Activated CD4-positive, alpha-beta T cell treated with anti-CD3 and anti-CD28 coated beads, Interleukin-2, amount 50 U/mL, for 1 hour (primary cell): ENCODE results near the gene MKS1.
A peak's percentile ranks its signal among the peaks of the same experiment; 100 is the strongest.

Experiments
- DNase-seq: peaks from one replicate; pipeline ENCODE4 v3.0.0-alpha.2; 2020

MKS1 gene

DNA sequence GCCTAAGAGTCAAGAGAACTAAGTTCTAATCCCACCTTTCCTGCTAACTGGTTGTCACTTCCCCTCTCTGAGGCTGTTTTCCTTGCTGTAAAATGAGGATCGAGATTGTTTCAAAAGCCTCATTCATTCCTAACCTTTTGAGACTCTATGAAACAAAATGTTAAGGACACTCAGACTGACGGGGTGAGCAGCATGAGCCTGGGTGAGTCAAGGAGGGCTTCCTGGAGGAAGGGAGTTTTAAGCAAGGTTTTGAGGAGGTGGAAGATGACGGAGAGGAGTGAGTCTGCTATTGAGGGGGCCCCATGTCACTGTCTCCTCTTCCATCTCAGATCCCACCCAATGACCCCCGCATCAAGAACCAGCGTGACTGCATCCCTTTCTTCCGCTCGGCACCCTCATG, 22.4 kb downstream of the MKS1 start:
- DNase-seq = no peak

DNA sequence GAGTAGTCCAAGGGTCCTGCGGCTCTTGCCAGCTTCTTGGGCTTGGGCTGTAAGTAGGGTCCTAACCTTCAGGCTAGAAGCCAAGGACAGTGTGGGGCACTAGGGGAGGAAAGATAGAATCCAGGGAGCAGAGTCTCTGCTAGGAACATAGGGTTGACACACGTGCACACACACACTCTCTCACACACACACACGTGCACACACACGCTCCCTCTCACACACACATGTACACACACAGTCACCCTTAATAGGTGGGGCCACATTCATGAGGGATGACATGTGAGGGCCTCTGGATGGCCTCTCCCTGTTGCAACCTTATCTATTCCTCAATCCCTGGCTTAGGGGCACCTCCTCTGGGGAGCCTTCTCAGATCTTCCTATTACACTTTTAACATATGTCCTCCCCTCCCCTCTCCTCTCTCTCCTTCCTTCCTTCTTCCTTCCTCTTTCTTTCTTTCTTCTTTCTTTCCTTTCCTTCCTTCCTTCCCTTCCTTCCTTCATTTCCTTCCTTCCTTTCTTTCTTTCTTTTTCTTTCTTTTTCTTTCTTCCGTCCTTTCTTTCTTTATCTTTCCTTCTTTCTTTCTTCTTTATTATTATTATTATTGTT, 23.4 kb downstream of the MKS1 start:
- DNase-seq = no peak

DNA sequence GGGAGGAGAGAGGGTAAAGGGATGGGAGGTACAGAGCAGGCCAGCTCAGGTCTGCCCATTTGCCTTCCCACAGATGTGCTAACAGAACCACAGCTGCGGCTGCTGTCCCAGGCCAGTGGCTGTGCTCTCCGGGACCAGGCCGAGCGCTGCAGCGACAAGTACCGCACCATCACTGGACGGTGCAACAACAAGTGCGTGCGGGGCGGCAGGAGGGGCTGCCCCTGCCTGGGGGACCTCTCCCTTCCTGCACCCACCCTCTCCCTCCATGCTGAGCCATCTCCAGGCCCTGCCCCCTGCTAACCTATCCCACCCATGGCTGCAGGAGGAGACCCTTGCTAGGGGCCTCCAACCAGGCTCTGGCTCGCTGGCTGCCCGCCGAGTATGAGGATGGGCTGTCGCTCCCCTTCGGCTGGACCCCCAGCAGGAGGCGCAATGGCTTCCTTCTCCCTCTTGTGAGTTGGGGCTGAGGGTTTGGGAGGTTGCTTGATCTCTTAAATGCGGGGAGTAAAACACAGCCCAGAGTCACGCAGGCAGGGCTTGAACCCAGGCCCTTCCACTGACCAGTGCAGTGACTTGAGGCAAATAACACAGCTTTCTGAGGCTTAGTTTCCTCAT, 25.3 kb downstream of the MKS1 start:
- DNase-seq = no peak

DNA sequence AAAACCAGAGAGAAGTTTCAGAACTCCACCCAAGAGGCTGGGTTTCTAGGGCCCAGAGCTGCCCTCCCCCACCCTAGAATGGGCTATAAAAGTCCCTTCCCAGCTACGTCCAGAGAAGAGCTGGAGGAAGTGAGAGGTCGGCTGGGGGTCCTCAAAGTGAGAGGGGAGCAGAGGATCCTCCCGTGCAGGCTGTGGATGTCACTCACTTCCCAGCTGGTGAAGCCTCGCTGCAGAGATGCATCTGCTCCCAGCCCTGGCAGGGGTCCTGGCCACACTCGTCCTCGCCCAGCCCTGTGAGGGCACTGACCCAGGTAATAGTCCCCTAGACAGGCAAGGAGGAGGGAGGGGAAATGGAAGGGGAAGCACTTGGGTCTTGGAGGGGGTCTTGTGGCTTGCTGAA, 26.4 kb downstream of the MKS1 start, which contains the start of gene EPX:
EPX (plus strand) TSS at position 115 of the 400 bp plus-strand sequence; CDS start at position 236, 121 bp downstream.
- DNase-seq = no peak

DNA sequence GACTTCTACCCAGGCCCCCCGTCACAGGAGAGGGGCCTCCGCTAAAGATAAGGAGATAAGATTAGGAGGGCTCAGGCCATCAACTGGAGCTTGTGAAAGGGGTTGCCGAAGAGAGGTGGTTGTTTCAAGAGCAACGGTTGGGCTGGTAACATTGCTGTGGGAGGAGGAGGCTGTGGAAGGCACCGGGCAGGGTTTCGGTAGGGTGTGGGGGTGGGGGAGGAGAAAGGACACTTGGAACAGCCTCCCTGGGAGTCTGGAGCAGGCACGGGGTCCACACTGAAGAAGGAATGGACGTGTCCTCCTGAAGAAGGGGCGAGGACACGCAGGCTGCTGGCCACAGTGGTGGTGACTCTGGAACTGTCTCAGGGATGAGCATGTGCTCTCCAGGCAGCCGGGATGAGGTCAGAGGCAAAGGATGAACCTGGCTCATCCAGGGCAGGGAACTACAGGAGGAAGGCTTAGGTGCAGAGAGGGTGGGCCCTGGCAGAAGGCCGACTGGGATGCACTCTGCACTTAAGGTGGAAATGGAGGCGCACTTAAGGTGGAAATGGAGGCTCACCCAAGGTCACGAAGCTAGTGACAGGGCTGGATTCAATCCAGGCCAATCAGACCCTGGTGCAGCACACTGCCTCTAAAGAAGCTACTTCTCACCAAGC, 27.7 kb downstream of the MKS1 start:
- DNase-seq = no peak

DNA sequence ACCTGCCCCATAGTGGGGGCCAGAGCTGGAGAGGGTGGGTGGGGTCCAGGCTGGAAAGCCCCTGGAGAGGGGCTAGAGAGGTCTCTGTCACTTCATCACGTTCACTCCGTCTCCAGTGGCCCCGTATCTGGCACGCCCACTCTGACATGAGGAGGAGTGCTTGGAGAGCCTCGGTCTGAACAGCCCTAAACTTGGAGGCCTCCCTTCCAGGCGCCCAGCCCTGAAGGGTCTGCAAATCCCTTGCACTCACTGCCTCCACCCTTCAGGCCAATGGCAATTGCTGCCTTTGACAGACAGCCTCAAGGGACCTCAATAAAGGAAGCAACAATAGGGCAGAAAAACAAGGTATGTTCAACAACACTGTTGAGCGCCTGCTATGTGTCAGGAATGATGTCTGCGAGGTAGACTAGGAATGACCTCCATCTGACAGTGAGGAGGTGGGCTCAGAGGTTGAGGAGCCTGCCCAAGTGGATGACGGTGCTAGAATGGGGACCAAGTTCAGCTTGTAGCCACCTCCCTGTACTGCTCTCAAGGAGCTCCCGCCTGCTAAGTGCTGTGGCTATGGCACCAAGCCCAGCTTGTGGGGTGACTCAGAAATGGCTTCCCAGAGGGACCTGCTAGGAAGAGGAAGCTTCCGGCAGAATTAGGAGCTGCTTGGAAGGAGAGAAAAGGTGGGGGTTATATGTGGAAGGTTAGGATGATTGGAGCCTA, 29.5 kb downstream of the MKS1 start:
- no peak for DNase-seq

DNA sequence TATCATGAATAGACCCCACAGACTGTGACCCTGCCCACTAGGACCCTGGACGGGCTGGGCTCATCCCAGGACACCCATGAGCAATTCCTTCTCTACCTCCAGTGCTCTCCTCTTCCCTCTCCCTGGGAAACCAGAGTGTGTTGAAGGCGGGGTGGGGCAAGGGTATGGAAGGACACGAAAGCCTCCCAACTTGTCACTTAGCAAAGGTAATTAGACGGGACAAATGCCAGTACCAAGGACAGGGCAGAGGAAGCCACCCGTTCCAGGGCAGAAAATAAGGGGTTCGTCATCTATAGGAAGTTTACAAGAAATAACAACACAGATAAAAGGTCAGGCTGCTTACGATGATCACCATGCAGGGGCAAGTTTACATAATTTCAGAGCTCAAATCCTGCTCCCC, 31.4 kb downstream of the MKS1 start:
- no peak for DNase-seq

DNA sequence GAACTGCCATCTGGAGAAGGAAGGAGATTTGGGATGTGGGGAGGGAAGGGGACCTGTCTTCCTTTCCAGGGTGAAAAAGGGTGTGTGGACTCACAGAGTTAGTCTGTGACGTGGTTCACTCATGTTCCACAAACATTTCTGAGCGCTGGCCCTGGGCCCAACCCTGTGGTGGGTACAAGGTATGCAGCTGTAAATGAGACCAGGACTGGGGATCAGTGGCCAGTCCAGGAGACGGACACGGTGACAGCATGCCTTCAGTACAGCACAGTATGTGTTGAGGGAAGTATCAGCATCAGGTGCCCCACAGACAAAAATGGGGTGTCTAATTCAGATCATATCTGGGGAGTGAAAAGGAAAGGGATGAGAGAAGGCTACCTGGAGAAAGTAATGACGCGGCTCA, 32.0 kb downstream of the MKS1 start:
- DNase-seq = no peak

DNA sequence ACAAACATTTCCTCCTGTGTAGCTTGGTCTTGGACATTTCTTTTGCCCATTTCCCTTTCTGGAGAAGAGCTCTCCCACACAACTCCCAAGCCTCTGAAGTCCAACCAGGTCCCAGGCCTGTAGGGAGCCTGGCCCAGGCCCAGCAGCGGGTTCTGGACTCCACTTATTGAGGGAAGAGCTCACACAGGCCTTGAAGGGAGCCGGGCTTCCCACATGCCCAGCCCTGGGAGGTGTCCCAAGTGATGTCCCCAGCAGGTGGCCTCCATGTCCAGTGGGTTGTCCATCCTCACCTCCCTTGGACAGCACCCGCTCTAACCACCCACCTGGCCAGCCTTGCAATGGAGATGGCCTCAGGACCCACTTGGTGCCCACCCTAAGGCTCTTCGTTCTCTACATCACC, 32.5 kb downstream of the MKS1 start:
- DNase-seq = no peak

DNA sequence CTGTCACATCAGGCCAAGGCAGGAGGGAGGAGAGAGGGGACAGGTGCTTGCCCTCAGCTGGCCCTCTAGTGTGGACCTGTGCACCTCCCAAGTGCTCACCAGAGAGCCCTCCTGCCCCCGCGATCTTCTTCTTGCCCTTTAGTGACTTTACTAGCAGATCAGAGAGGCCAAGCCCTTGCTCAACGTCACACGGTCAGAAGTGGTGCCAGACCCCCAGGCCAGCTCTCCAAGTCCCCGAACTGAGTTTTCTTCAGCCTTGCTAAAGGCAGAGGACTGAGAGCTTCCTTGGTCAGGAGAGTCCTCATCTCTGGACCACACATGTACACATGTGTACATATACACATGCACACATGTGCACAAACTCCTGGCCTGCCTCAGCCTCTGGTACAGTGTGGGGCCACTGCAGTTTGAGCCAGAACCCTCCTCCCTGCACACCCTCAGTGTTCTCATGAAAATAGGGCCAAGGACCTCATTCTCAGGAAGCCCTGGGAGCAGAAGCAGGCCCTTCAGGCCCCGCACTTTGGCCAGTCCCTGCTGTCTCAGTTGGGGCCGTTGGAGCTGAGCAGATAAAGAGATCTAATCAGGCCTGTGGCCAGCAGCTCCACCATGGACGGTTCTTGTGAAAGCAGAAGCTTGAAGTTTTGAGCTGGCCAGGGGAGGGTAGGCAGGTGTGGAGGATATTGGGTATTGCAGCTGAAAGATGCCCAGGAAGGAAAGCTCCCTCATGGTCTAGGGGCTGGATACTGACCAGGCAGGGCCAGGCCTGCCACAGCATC, 33.9 kb downstream of the MKS1 start:
- DNase-seq = no peak

DNA sequence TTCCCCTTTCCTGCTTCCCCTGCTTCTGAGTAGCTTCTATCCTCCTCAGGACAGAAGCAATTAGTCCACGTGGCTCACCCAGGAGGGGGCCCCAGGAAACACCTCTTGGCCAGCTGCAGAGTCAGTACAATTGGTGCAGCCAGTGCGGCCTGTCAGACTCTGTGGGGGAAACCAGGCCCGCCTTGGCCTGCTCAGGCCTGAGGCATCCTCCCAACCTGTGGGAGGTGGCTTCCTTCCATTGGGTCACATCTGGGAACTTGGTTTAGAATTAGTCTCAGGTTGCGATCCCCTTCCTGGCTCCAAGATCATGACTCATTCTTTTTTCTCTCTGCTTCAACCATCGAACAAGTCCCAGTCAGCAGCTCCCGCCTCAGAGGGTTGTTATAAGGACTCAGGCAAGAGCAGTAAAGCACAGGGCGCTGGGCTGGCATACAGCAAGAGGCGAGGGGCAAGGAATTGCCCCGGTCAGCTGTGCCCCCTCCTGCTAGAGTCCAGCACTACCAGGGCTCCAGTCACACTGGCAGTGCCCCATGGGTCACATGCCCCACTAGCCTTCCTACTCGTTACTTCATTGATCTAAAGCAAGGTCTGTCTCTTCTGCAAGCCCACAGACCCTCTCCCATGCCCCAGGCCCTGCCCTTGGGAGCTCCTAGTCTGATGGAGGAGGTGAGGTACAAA, 34.6 kb downstream of the MKS1 start:
- DNase-seq = no peak

DNA sequence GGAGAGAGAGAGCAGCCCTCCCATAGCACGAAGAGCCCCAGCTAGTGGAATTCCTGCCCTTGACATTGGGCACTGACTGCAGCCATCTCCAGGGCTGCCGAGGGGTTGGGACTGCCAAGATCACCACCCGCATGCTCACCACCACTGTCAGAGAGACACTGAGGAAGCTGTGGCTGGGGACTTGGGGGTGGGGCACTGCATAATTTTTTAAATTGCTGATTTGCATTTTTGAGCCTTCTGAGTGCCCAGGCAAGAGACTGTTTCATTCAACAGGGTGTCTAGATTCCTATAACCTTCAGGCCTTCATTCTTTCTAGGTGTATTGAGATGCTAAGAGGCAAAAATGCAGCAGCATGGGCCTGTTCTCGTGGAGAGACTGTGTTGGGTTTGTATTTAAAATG, 35.5 kb downstream of the MKS1 start:
- DNase-seq = no peak

DNA sequence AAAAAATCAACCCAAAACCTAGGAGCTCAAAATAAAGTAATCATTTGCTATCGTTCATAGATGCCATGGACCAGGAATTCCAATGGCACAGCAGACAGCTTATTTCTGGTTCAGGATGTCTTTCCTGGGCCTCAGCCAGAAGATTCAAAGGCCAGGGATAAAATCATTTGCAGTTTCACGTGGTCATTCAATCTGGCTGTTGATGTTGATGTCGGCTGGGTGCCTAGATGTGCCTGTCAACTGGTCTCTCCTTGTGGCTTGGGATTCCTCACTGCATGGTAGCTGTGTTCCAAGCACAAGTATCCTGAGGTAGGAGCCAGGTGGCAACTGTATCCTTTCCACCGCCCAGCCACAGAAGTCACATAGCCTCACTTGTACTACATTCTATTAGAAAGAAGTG, 37.3 kb downstream of the MKS1 start:
- DNase-seq = no peak

DNA sequence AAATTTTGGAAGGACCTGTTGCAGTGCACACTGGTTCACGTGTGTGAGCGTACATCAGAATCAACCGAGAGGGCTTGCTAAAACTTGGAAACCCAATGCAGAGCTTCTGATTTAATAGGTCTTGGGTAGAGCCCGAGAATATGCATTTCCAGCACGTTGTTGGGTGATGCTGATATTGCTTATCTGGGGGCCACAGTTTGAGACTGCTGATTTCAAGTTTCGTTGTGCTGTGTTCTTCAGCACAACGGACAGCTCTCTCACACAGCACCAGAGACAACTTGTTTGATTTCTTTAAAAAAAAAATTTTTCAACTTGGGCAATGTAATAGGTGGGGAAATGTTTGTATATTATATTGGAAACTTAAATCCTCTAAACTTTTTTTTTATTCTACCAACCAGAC, 42.9 kb downstream of the MKS1 start:
- DNase-seq = no peak

DNA sequence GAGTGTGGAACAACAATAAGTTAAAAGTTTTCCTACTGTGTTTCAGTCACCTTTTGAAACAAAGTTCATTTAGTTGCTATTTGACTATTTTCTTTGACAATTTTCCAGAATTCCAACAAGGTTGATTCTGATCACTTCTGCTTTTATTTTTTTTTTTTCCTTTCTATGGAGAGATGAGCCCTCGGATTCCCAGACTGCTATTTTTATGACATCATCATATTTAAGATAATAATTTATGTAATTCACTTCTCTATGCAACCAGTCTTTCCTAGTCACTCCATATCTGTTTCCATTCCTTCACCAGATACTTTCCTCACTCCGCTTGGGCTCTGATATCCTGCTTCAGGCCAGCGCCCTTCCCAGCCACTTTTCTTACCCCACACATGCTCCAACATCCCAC, 44.2 kb downstream of the MKS1 start:
- no peak for DNase-seq

DNA sequence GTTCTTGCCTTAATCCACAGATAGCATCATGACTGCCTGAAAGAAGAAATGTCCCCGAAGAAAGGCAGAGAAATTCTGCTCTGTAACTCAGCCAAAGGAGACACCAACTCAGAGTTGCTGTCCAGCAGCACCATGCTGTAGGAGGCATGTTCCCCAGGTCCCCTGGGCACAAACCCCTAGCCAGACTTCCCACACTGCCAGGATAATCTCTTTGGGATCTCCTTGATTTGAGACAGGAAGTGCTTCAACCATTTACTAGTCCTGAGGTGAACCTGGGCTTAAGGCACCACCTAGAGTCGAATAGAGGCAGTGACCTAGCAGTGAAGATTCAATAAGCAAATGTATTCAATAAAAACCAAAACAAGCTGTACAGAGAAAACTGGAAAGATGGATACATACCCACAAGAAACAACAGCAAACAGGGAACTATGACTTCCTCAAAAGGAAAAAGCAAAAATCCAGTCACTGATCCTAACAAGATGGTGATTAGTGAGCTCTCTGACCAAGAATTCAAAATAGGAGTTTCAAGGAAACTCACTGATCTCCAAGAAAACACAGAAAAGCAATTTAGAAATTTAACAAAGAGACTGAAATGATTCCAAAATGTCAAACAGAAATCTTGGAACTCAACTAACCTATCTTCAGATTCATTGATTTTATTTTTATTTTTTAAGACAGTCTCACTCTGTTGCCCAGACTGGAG, 46.5 kb downstream of the MKS1 start:
- DNase-seq = peak; percentile 36

DNA sequence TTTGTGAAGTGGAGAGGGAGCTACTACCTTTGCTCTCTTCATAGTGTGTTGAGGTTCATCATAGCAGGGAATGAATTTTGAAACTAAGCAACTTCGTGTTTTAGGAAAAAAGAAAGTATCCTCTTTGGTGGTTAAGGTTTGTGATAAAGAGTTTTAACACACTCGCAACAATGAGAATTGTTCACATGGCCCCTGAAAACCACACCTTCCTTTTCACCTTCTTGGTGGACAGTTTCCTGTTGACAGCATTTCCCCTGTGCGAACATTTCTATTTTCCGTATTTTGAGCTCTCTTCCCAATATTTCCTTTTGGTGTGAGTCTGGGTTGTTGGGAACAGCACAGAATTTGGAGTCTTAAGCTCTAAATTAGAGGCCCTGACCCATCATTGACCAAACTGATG, 48.4 kb downstream of the MKS1 start:
- DNase-seq = no peak

DNA sequence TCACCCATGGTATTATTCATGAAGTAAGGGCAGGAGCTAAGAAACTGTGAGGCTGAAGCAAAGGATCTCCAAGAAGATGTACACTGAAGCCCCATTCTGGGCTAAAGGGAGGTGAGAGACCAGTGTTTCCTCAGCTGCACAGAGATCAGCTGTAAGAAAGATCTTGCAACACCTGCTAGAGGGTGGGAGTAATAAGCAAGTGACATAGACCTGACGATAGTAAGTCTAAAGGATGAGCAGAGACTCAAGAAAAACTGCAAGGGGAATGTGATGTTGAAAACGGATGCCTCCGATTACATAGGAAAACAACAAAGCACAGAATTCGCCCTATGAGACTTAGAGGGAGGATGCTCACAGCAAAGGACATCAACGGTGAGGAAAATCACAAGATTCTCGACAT, 52.4 kb downstream of the MKS1 start, which contains the start of gene OR4D2:
OR4D2 (plus strand) TSS at position 301 of the 400 bp plus-strand sequence. CDS start 2,674 bp downstream, outside the sequence.
- no peak for DNase-seq

DNA sequence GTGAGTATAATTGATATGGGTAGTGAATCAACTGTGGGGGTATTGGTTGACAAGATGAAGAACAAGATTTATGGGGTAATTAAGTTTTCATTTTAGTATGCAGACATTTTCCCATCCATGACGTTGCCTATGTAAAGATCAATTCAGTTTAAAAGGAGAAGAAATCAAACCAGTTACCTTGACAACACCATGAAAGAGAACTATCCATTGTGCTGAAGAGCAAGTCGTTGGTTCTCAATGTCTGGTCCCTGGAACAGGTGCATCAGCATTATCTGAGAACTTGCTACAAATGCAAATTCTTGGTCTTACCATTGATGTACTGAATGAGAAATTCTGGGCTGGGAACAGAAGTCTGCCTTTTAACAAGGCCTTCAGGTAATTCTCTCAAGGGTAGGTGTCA, 53.1 kb downstream of the MKS1 start:
- DNase-seq = no peak

DNA sequence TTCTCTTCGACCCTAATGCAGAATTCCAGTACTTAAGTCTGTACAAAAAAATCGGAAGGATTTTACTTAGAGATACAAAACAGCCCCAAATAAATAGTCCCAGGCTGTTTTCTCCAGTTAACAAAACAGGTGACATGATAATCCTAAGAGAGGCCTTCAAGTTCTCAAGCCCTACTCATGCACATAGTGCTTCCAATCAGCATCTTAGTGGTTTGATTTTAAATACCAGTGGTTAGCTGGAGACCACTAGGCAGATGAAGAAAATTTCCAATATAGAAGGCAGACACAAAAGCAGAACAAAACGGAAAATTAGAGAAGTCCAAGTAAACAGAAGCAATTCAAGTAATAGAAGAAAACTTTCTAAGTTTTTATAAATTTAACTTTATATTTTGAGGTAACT, 57.5 kb downstream of the MKS1 start:
- no peak for DNase-seq

DNA sequence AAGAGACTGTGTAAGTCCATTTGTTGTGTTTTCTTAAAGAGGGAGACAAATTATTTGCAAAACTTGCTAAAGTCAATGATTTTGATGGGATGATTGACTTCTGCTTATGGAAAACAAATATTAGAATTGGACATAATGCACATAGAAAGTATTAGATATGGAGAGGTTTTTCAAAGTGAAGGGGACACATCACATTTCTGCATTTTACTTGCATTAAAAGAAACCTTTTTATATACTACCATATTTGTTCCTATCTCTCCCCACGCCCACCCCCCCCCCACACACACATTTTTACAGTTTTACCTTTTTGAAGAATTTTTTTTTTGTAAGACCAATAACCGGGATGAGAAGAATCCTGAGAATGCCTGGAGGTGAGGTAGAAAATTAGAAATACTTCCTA, 60.9 kb downstream of the MKS1 start:
- no peak for DNase-seq
